ENCODE data around the gene KANK4.

KANK4 gene

GRCh38 chr1:62309906-62310305 lies 9.3 kb downstream of the KANK4 start:
- H3K9ac ChIP-seq: no peak overlapping the region
- TF ChIP-seq CTCF (conservative IDR thresholded peaks at IDR 0.05; ENCODE audit: low read depth, low read length): no peak
- no peak overlapping the region for H3K4me3 ChIP-seq (IDR thresholded peaks at IDR 0.05; ENCODE audit: insufficient read depth, low read depth, low read length)
- H3K27ac ChIP-seq: no peak overlapping the region
- H3K36me3 ChIP-seq (ENCODE audit: insufficient read depth): no peaks in the 10 kb centered on the region
- H3K4me2 ChIP-seq: no peak overlapping the region
- no peaks in the 10 kb centered on the region for H3K27me3 ChIP-seq (ENCODE audit: insufficient read depth, low read depth)
- no peaks in the 10 kb centered on the region for H4K20me1 ChIP-seq (ENCODE audit: insufficient read depth)
- no peak overlapping the region for H2AFZ ChIP-seq (ENCODE audit: low read depth)
- no peaks in the 10 kb centered on the region for H3K79me2 ChIP-seq (ENCODE audit: insufficient read depth, low read depth)
- peaks cover 22% of the 10 kb centered on the region for H3K4me1 ChIP-seq (ENCODE audit: low read depth, poor library complexity, severe bottlenecking)

- Histone ChIP-seq H4K20me1 (ENCODE audit: insufficient read depth) (no peaks in the 10 kb centered on the region), H3K79me2 (ENCODE audit: insufficient read depth, low read depth) (no peaks in the 10 kb centered on the region), H2AFZ (ENCODE audit: low read depth) (no peak overlapping the region), H3K36me3 (ENCODE audit: insufficient read depth) (no peaks in the 10 kb centered on the region), H3K9ac (no peak overlapping the region), H3K27ac (no peak overlapping the region), H3K4me3 (IDR thresholded peaks at IDR 0.05; ENCODE audit: insufficient read depth, low read depth, low read length) (no peak overlapping the region), H3K4me2 (no peak overlapping the region), H3K27me3 (ENCODE audit: insufficient read depth, low read depth) (no peaks in the 10 kb centered on the region), H3K4me1 (ENCODE audit: low read depth, poor library complexity, severe bottlenecking) (peaks cover 22% of the 10 kb centered on the region)
- no peak for TF ChIP-seq CTCF (conservative IDR thresholded peaks at IDR 0.05; ENCODE audit: low read depth, low read length)
Measured at GRCh38 chr1:62308606-62309005, 10.6 kb downstream of the KANK4 start.

GRCh38 chr1:62307895-62308492 lies 11.2 kb downstream of the KANK4 start:
- H3K4me3 ChIP-seq (IDR thresholded peaks at IDR 0.05; ENCODE audit: insufficient read depth, low read depth, low read length): no peak overlapping the region
- H3K27me3 ChIP-seq (ENCODE audit: insufficient read depth, low read depth): no peaks in the 10 kb centered on the region
- H4K20me1 ChIP-seq (ENCODE audit: insufficient read depth): no peaks in the 10 kb centered on the region
- H3K9ac ChIP-seq: no peak overlapping the region
- no peaks in the 10 kb centered on the region for H3K36me3 ChIP-seq (ENCODE audit: insufficient read depth)
- TF ChIP-seq CTCF (conservative IDR thresholded peaks at IDR 0.05; ENCODE audit: low read depth, low read length): no peak
- no peak overlapping the region for H3K27ac ChIP-seq
- H3K4me2 ChIP-seq: no peak overlapping the region
- peaks cover 17% of the 10 kb centered on the region for H3K4me1 ChIP-seq (ENCODE audit: low read depth, poor library complexity, severe bottlenecking)
- H2AFZ ChIP-seq (ENCODE audit: low read depth): no peak overlapping the region
- no peaks in the 10 kb centered on the region for H3K79me2 ChIP-seq (ENCODE audit: insufficient read depth, low read depth)

- Histone ChIP-seq H3K27me3 (ENCODE audit: insufficient read depth, low read depth) (no peaks in the 10 kb centered on the region), H2AFZ (ENCODE audit: low read depth) (no peak overlapping the region), H3K4me2 (no peak overlapping the region)
Measured at GRCh38 chr1:62307446-62307845, 11.8 kb downstream of the KANK4 start.

More at GRCh38 chr1:62307446-62307845, 11.8 kb downstream of the KANK4 start:
- H3K4me1 ChIP-seq (ENCODE audit: low read depth, poor library complexity, severe bottlenecking): peaks cover 12% of the 10 kb centered on the region
- no peaks in the 10 kb centered on the region for H4K20me1 ChIP-seq (ENCODE audit: insufficient read depth)
- H3K9ac ChIP-seq: no peak overlapping the region
- no peaks in the 10 kb centered on the region for H3K36me3 ChIP-seq (ENCODE audit: insufficient read depth)
- H3K79me2 ChIP-seq (ENCODE audit: insufficient read depth, low read depth): no peaks in the 10 kb centered on the region
- H3K27ac ChIP-seq: no peak overlapping the region
- H3K4me3 ChIP-seq (IDR thresholded peaks at IDR 0.05; ENCODE audit: insufficient read depth, low read depth, low read length): no peak overlapping the region
- TF ChIP-seq CTCF (conservative IDR thresholded peaks at IDR 0.05; ENCODE audit: low read depth, low read length): no peak

Data from KMS-11 (cell line).